Suppressor macrophage treated with lipopolysaccharide for 1 hour (primary cell): ENCODE results near the gene LMNTD2.

Source experiments
- DNase-seq, 3 donors: peaks; one replicate each; pipeline ENCODE4 v3.0.0-alpha.2; 2020 to 2022

Gene LMNTD2

DNA sequence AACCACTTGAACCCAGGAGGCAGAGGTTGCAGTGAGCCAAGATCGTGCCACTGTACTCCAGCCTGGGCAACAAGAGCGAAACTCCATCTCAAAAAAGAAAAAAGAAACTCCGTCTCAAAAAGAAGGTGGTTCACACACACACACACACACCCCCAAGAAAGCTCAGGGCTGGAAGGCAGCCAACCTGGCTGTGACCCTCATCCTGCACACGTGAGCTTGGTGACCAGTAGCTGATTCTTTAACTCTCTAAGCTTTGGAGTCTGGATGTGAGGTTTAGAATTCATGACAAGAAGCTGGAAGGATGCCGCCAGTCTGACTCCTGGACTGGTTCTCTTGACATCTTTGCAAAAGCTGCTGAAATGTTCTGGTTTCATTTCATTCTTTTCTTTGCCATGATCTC lies 51.6 kb downstream of the LMNTD2 start:
- no peak for DNase-seq

GRCh38 chr11:507727-508515 lies 52.6 kb downstream of the LMNTD2 start:
- DNase-seq = no peak

DNA sequence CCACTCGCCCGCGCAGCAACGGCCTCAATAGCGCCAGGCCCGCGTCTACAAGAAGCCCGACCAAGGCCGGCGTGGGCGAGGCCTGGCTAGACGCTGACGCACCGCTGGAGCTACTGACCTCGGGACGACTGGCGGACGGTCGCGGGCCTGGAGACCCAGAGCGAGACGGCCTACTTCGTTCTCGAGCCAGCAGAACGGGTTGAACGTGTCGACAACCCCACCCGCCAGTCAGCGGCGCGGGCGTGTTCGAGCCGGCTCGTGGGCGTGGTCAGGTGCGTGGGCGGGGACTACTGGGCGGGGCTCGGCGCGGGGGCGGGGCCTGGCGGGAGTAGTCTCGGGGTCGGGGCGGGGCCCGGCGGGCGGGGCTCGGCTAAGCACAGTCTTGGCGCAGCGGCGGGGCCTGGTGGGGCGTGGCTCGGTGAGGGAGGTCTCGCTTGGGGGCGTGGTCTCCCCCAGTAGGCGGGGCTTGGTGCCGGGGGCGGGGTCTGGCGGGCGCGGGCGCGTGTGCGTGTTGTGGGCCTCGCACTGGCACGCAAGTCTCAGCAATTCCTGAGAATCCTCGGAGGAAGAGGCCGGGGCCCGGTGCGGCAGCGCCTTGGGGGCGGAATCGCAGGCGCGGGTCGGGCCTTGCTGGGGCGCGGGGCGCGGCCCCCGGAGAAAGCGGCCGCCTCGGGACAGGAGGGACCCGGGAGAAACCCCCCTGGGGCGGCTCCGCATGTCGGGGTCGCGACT lies 53.4 kb downstream of the LMNTD2 start, which contains the start of gene RNH1:
Gene RNH1, minus strand, starts transcription at position 248 of the 732 bp plus-strand sequence. CDS start 5,080 bp downstream, outside the sequence.
- DNase-seq = peak; percentile 98 to 100 (median 100)

DNA sequence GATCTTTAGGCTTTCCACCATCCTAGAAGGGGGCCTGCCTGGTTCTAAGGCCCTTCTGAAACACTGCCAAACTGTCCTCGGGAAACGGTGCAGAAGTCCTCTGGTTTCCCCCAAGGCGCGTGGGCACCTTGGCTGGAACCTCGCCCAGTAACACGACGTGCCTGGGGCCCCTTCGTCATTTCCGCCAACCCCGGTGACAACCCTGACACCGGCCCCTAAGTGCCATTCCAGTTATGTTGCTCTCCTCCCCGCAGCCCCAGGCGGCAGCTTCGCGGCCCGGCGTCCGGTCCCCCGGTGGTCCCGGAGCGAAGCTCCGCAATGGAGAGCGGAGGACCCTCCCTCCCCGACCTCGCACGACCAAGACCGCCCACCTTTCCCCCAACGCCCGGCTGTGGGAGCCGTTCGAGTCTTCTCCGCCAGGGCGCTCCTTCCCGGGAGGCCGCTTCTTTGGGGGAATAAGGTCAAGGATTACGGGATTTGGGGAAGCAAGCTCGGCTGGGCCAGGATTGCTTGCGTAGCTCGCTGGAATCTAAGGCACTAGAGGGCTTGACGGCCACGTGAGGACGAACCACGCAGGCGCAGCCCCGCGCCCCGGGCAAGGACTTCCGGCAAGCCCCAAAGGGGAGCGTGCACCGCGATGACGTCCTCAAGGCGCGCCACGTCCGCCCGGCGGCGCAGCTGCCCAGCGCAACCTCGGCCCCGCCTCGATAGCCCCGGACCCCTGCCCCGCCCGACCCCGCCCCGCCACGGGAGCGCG lies 54.1 kb downstream of the LMNTD2 start:
- DNase-seq = peak; percentile 99

- DNase-seq = no peak
These were observed 55.6 kb downstream of the LMNTD2 start for GRCh38 chr11:504994-505344.
